Right ventricle myocardium inferior (tissue), 1 donor: ENCODE data around the gene NASP. TPM values are rescaled to one million over a fixed set of nuclear protein-coding genes. Genes with fewer than 3 reads are reported as not detected.
A peak's percentile ranks its signal among the peaks of the same experiment; 100 is the strongest.

Experiments used
- ATAC-seq: fragments of 200-7000 bp; cut with Tn5 transposase; one replicate; pipeline ENCODE4 v1.9.1; 2020; ENCODE audit warnings: mild to moderate bottlenecking, moderate library complexity
- DNase-seq: peaks from one replicate; pipeline ENCODE4 v3.0.0; 2021; ENCODE audit errors: missing footprints
- intact Hi-C: fragments of 100-400 bp; cut with DNase I; formaldehyde crosslinking; loops from one replicate; pipeline ENCODE4 v1.11.0; 2022
- total RNA-seq: library from RNA; stranded (reverse); fragmentation: NEBNext Ultra II Directional; extraction: Animal tissue kit (Norgen Biotek cat#: 25700); gene quantifications from one replicate; pipeline ENCODE4 v1.2.1, GENCODE V29; 2021
- donor health status: DM: no; HTN: yes; CAD: no; lungs with severe emphysema.

Gene NASP
- total RNA-seq, 1 donor from 2014 or later, result 28.5 TPM

DNA sequence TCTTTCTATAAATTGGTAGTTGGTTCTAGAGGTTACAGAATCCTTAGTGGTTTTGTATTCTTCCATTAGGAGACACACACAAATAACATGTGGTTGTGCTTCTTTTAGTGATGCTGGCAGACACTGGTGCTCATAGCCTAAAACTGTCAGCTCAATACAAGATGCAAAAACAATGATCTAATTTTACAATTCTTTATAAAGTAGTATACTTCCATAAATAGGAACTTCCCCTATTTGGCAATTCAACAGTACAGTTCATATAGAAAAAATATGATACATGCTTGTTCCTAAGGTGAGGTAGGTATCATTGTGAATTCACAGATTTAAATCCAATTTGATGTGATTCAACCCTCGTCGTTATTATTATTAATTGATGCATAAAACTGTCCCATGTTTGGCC is 60.8 kb downstream of the NASP start:
- ATAC-seq (no peak), DNase-seq (no peak)
- intact Hi-C loops, result no loop called here

DNA sequence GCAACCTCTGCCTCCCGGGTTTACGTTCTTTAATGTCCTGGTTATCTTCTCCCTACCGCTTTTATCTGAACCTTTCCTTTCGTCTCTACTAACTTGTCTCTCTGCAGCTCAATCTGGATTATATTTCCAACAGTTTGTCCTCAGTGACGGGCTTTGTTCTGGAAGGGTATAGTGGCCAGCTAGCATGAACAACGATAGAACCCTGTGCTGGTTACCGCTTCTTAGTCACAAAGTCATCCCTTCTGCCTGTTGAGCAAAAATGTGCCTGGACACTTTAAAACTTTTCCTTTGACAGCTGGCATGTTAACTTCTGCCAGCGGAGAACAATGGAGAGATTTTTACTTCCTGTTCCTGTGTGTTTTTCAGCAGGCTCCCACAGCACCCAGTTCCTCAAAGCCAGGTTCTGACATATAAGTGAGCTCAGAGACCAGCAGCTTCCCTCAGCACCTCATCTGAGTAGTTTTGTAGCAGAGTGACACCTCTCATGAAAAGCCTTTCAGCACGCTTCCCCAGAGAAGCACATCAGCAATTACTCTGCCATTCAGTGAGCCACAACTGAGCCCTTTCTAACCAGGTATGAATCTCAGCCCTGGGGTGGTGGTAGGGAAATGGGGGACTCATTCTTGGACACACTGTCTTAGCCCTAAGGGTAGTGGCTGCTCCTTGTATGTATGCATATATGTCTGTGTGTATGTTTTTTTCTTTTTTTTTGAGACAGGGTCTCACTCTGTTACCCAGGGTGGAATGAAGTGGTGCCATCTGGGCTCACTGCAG is 63.6 kb downstream of the NASP start:
- DNase-seq (no peak), ATAC-seq (peak; percentile 62)
- intact Hi-C loops, result loop anchor here (2.0 kb wide), 1 partner anchor 37 kb away; no protein-coding TSS in a partner anchor

DNA sequence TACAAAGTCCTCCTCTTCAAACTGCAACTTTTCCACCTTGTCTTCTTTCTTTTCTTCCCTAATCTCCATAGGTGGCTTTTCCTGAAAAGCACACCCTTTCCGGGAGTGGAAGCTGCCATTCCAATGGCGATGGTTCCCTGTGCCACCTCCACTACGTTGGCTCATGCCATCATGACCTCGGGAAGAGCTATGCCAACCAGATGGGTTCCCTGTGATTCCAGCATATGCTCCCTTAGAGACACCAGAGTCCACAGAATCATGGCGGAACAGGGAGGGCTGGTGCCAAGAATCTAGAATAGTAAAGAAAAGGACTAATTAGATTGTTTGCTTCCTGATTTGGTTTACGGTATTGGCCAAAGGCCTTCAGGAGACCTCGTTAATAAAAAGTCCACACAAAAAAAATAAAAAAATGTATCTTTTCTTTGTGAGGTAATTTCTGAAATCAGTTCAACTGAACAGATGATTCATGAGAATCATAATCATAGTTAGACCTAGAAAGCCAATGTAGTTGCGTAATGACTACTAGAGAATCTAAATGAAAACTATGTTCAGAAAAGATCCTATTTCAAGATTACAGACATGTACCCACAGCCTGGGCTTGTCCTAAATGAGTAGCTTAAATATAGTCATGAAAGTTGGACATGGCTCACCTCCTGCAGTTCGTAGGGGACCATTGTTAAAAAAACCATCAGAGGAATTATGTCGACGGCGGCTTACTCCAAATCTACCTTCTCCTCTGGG is 70.9 kb downstream of the NASP start:
- intact Hi-C loops, result no loop called here
- no peak for ATAC-seq

DNA sequence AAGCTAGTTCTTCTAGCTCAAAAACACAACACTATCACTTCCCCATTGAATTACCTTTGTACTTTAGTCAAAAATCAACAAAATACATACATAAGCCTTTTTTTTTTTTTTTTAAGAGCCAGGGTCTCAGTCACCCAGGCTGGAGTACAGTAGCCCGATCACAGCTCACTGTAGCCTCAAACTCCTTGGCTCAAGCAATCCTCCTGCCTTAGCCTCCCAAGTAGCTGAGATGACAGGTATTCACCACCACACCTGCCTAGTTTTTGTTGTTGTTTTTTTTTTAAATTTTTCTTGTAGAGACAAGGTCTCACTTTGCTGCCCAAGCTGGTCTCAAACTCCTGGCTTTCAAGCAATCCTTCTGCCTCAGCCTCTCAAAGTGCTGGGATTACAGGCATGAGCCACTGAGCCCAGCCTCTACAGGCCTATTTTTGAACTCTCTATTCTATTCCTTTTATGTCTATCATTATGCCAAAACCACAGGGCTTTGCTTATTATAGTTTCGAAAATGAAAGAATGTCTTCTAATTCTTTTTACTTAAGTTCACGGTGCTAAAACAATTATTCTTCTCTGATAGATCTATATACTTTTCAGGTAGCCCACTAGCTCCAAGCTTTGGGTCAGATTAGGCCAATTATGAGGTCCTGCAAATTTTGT is 72.9 kb downstream of the NASP start:
- intact Hi-C loops, result no loop called here
- ATAC-seq (no peak), DNase-seq (no peak)

More for the DNA sequence above, 70.9 kb downstream of the NASP start:
- DNase-seq, result no peak

DNA sequence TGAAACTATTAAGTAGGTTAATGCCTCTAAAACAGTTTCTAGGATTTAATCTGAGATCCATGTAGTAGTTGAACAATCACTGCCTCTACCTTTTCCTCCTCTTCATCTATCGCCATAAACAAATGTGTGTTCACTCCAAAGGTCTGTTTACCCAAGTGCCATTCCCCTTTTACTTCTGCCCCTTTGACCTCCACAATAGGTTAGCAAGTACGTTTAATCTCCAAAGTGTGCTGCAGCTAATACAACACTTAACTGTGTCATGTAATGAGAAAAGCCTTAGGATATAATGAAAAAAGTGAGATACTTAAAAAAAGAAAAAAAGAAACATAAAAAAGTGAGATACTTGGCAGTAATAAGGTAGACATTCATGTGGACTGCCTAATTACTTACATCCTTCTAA is 74.3 kb downstream of the NASP start:
- ATAC-seq (no peak), DNase-seq (no peak)
- intact Hi-C loops, result no loop called here

DNA sequence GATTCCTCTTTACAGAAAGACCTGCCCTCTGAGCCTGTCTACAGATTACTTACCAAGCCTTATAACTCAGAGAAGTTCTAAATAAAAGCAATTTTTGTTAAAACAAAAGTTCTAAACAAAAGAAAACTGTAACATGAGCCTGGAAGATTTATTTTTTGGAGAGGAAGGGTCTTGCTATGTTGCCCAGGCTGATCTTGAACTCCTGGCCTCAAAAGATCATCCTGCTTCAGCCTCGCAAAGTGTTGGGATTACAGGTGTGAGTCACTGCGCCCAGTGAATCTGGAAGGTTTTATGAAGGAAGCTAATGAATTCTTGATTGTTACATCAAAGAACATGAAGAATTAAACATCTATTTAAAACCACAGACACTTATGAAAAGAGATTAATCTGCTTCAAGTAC is 75.4 kb downstream of the NASP start:
- DNase-seq, result no peak
- no peak for ATAC-seq
- intact Hi-C loops, result no loop called here

DNA sequence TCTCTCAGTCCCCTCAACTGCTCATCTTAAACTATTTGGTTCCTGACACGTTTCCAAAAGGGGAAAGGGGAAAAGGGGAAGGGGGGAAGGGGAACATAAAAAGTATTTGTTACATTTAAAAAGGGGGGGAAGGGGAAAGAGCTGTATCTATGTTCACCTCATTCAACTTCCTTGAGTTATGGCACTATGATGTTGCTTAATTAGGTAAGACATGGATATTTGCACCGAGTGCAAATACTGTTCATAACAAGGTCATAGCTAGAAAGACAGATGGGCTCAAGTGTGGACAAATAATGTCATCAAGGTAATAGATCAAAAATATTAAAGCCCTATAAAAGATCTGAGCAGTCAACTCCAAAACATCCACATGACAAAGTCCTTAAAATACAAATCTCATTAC is 76.5 kb downstream of the NASP start:
- intact Hi-C loops, result no loop called here
- DNase-seq (no peak), ATAC-seq (no peak)

DNA sequence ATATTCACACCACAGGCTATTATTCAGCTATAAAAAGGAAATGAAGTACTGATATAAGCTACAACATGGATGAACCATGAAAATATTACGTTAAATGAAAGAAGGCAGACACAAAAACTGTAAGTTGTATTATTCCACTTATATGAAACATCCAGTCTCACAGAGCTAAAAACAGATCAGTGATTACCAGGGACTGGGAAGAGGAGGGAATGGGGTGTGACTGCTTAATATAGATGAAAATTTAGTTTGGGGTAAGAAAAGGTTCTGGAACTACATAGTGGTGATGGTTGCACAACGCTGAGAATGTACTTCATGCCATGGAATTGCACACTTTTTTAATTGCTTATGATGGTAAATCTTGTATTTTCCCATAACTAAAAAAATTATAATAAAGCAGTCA is 83.0 kb downstream of the NASP start:
- intact Hi-C loops, result no loop called here
- ATAC-seq, result no peak
- no peak for DNase-seq

DNA sequence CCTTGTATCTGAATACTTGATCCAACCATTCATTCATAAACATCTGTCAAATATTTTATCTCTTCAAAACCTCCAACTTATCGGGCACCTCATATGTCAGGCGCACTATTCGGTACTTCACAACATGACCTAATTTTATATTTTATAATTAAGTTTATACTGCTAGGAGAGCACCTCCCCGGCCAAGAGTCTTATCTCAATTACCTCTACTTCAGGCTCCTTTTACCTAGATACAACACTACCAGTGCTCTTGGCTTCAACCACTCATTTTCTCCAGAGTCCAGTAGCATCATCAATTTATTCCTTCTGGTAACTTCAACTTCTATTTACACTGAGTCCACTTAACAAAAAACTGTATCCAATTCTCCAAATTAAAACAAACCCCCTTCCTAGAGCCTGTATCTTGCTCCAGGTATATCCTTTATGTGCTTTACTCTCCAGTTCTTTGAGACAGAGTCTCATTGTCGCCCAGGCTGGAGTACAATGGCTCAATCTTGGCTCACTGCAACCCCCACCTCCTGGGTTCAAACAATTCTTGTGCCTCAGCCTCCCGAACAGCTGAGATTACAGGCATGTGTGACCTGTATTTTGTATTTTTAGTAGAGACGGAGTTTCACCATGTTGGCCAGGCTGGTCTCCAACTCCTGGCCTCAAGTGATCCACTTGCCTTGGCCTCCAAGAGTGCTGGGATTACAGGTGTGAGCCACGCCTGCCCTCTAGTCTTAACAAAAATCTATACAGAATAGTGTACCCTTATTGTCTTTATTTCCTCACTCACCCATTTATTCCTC is 83.7 kb downstream of the NASP start:
- DNase-seq, result no peak
- intact Hi-C loops, result no loop called here
- ATAC-seq, result peak; percentile 28

Other genes starting within 250 kb of the NASP start
- gene TOE1, start 243.9 kb upstream of the NASP start, total RNA-seq, result 3.8 TPM
- 8.3 TPM for gene MUTYH, start 243.6 kb upstream of the NASP start, total RNA-seq
- 1.5 TPM for gene TESK2, start 92.9 kb upstream of the NASP start, total RNA-seq
- gene CCDC163, start 84.0 kb upstream of the NASP start, total RNA-seq, result 0.41 TPM
- gene MMACHC, start 83.7 kb upstream of the NASP start, total RNA-seq, result 26.0 TPM
- gene PRDX1, start 62.2 kb upstream of the NASP start, total RNA-seq, result 314 TPM
- gene AKR1A1, start 33.2 kb upstream of the NASP start, total RNA-seq, result 55.9 TPM
- 1.2 TPM for gene CCDC17, start 40.0 kb downstream of the NASP start, total RNA-seq
- gene GPBP1L1, start 102.5 kb downstream of the NASP start, total RNA-seq, result 74.0 TPM
- gene TMEM69, start 104.1 kb downstream of the NASP start, total RNA-seq, result 22.1 TPM
- 11.6 TPM for gene IPP, start 166.6 kb downstream of the NASP start, total RNA-seq
- gene MAST2, start 219.6 kb downstream of the NASP start, total RNA-seq, result 100 TPM